DMS153 treated with DMSO at 0.1 percent for 48 hours (cell line): ENCODE measurements around the gene OXTR.
A peak's percentile ranks its signal among the peaks of the same experiment; 100 is the strongest.

Source experiments
- DNase-seq: peaks from one replicate; lab custom pipeline; 2025; ENCODE audit not compliant: unreplicated experiment; lab: John Stamatoyannopoulos, UW

OXTR gene

DNA sequence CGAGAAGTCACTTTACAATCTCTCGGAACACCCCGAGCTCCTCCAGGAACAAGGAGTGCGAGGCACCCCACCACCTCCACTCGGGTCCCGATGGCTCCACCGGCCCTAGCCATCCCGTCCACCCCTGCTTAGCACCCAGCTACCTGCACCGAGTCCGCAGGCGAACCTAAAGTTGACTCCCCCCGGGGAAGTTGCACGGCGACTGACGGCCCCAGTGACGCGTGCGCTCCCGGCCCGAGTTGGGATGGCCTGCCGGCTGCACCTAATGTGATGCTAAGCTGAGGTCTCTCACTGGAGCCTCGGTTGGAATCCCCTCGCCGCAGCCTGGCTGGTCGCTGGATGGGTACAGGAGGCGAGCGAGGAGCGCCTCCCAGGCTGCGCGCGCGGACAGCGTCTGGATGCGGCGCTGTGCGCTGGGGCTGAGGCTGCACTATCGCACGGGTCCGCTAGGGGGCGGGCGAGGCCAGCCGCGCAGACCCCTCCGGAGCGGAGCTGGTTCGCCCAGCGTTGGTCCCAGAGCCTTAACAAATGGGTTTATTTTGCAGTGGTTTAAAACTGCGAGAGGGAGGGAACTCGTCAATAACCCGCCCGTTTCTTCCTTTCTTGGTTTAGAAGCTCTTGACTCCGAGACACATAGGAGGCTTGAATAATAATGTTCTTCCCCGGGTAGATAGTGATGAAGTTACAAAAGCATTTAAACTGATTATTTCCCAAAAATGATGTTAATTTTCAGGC, at the start of gene OXTR:
OXTR (minus strand) TSS at position 526 of the 735 bp plus-strand sequence. CDS start 1,426 bp downstream, outside the sequence.
- DNase-seq, result peak; percentile 3

DNA sequence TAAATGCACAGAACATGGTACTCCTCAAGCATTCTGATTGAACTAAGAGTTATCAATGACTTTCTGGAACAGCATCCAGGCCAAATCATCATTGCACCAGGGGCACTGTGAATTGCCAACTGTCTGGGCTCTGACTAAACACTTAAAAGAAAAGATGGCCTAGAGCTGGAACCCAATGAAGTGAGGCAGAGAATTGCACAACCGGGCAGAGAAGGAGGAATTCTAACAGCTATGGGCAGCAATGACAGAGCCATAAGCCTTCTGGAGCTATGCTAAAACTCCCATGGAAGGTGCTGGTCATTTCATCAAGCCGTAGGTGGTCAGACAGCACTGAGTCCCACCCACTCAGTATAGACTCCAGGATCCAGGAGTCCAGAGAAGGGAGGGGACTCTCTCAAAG, 48.1 kb upstream of the OXTR start:
- no peak for DNase-seq

DNA sequence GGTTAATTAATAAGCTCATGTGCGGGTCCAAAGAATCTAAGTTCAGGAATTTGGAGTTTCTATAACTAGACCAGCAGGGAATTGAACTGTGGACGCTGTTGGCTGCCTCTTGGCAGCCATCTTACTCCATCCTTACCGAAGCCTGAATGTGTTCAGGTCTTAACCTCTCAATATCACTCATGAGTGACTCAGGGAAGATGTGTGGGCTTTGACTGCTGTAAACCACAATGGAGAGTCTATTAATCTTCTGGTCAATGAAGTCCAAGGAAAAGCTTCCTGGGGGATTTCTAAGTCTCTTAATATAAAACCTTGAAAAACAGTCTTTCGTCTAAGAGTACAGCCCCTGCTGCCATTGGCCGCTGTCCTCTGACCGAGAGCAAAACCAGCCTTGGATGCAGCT, 46.7 kb upstream of the OXTR start:
- DNase-seq, result no peak

DNA sequence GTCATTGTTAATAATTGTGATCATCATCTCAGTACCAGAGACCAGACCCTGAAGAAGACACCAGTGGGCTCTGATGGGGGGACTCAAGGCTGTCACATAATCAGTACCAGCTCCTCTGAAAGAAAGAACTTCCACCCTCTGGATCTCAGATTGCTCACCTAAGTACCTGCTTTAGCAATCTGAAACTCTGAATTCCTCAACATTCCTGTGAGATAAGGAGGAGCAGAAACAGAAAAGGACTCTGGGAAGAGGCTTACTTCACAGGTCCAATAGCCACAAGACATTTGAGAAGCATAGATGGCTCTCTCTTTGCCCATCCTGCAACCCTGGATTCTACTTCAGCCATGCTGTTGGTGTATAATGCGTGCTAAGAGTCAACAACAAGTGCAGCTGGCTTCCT, 44.0 kb upstream of the OXTR start:
- no peak for DNase-seq

GRCh38 chr3:8810561-8810960, 41.1 kb upstream of the OXTR start:
- no peak for DNase-seq

DNA sequence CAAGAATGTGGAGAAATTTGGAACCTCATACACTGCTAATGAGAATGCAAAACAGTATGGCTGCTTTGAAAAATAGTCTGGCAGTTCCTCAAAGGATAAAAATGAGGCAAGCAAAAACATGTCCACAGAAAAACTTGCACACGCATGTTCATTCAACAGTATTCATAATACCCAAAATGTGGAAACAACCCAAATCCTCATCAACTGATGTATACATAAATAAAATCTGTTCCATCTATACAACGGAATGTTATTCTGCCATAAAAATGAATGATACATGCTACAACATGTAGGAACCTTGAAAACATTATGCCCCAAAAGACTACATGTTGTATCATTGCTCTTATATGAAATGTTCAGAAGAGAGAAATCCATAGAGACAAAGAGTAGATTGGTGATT, 36.4 kb upstream of the OXTR start:
- DNase-seq, result no peak

DNA sequence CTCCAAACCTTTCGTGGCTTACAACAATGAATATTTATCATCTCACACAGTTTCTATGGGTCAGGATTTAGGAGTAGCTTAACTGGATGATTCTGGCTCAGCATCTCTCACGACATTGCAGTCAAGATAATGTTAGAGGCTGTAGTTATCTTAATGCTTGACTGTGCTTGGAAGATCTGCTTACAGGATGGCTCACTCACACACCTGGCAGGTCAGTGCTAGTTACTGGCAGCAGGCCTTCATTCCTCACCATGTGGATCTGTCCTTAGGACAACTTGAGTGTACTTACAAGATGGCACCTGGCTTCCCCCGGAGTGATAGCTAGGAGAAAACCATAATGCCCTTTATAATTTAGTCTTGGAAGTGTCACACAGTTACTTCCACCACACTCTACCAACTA, 32.8 kb upstream of the OXTR start:
- DNase-seq, result no peak

GRCh38 chr3:8800016-8800415, 30.6 kb upstream of the OXTR start:
- no peak for DNase-seq

- DNase-seq, result no peak
Observed at GRCh38 chr3:8794247-8794646, 24.8 kb upstream of the OXTR start.

DNA sequence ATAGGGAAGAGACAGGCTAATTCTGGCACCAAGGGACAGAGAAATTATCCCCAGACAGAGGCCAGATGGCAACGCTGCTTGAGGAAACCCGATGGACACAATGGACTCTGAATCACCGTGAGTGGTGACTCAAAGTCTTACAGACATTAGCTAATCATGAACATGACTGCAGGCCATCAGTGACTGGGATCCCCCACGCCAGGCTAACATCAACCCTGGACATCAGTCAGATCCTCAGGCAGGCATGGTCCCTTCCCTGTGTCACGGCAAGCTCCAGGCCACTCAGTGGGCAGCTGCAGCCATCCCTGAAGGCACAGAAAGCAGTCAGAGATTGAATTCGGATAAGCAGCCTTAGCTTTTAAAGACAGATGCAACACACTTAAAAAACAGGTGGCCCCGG, 23.8 kb upstream of the OXTR start:
- no peak for DNase-seq

DNA sequence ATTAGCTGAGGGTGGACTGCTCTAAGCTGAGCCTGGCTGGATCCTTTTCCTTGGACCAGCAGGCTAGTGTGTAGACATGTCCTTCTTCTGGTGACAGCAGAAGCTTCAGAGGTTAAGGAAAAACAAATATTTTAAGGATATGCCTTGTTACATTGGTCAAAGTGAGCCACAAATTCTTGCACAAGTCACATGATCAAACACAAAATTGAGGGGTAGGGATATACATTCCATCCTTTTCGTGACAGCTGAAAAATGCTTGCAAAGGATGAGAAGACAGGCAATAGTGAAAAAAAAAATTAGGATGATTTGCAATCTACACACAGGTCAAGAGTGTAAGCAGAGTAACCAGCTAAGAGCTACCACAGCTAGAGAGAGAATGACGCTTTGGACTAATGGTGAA, 21.1 kb upstream of the OXTR start:
- DNase-seq, result no peak

DNA sequence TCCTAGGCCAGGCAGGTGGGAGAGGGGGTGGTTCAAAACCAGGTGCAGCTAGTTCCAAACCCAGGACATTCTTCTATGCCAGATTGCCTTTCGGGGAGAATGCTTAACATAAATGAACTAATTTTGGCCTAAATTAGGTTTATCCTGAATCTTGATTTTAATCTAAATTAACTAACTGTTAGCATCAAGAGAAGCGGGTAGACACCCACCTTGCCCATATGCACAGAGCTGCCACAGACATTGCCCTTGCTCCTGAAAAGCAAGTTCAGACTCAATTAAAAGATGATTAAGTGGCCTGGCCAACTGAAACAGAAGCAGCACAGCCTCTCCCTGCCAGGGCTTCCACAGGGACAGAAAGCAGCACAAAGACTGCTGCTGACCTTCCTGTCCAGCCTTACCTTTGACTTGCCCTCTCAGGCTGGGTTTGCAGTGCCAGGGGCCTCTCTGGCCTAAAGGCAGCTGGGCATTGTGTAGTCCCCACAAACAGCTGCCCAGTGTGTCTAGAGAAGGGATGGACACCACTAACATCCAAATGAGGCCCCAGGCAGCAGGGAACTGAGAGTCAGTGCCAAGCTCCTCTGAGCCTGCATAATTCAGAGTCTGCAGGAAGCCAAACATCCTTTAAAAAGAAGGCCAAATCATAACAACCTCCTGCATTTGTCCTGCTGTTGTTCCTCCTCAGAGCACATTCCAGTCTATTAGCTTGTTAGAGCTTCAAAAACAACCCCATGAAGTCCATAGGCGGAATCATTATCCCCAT, 15.4 kb upstream of the OXTR start:
- no peak for DNase-seq

GRCh38 chr3:8780279-8780678, 10.9 kb upstream of the OXTR start:
- DNase-seq, result no peak

DNA sequence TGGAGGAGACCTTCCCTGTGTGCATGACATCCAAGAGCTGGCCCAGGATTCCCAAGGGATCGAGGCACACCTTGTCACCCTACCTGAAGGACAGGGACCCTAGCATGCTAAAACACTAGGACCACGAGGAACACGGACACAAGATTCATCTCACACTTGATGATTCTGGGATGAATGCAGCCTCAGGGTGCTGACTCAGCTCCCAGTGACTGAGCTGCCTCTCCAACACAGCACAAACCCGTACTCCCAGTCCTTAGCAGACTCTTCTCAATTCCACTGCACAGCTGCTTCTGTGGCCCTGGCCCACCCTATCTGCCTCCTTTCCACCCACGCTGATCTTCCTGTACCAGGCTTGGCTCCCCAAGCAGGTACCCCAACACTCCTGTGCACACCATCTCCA, 9.1 kb upstream of the OXTR start:
- no peak for DNase-seq

DNA sequence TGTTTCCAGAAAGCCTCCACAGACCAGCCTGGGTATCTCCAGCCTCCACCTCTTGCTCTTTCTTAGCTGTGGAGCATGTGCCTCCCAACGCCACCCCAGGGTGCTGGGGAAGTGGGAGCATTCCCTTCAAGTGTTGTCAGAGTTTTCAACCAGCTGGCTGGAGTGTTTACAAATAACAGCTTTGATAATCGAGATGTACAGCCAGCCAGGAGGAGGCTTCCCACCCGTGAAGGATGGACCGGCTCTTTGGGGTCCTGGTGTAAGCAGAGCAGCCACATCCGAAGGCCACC, 8.5 kb upstream of the OXTR start:
- DNase-seq, result no peak

DNA sequence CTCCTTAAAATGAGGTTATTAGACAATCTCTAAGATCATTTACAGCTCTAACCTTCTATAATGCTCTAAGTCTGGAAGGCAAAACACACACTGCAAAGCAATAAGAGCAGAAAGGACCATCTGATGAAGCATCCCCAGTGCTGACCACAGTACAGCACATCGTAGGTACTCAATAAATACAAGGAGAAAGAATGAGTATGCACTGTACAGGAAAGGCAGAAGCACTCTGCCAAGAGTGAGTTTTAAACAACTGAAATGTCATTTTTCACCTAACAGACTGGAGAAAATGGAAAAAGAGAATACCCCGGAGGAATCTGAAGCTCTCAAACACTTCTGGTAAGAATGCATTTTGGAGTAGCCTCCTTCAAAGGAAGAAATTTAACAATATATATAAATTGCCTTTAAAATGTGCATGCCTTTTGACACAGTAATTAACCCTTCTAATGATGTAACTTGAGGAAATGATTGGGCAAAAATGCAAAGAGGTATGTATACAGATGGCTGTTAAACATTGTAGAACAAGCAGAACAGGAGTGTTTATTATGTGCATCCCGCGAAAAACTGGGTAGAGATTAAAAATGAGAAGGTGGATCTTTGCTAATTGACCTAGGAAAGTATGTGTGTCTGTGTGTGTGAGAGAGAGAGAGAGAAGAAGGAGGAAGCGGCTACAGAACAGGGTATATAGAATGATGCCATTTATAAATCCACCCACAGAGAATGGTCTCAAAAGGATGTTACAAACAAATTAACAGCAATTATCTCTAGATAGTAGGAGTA, 8.0 kb upstream of the OXTR start:
- no peak for DNase-seq

GRCh38 chr3:8776406-8776805, 7.0 kb upstream of the OXTR start:
- no peak for DNase-seq

DNA sequence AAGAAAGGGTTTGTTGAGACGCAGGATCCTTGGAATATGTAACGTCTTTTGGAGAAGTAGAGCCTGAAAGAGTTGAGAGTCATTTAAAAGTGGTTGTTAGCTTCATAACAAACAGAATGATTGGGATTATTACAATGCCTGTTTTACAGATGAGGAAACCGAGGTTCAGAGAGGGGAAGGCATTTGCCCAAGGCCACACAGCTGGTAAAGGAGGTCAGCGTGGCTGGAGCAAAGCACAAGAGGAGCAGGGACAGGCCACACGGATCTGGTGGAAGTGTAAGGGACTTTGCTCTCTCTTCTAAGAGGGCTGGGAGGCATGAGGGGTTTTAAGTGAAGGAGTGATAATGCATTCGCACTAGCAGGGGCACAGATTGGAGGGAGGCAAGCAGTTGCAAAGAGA, 6.2 kb upstream of the OXTR start:
- DNase-seq, result no peak

- DNase-seq, result no peak
Observed at GRCh38 chr3:8775181-8775580, 5.8 kb upstream of the OXTR start.

DNA sequence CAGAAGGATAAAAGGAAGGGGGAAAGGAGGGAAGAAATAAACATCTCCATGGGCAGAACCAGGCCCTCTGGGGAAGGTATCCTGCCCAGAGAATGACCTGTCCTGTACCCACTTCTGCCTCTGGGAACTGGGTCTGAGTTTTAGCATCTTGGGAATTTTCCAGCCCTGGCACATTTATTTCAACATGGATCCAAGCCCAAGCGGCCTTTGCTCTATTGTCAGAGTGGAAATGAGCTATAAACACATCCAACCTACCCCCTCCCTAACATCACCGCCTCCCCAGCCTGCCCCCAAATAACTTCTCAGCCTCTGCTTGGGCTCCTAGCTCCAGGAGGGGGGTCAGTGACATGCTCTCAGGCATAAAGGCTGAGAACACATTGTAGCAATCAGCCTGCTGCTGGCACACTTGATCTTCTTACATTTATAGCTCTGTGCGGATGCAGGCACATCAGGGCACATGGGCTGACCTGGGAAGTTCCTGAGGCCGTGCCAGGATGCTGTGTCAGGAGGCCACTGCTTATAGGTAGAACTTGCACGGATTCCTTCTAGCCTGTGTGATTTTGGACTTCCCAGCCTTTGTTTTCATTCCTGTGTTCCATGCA, 4.6 kb upstream of the OXTR start:
- DNase-seq, result no peak

GRCh38 chr3:8768364-8769087, 887 bp downstream of the OXTR start:
- DNase-seq, result no peak
